ENCODE measurements around the gene PDE6B. TPM values are rescaled to one million over a fixed set of nuclear protein-coding genes. Genes with fewer than 3 reads are reported as not detected.

The PDE6B gene
- total RNA-seq, 2 experiments from 2014 or later = 11.4 to 12.4 TPM

DNA sequence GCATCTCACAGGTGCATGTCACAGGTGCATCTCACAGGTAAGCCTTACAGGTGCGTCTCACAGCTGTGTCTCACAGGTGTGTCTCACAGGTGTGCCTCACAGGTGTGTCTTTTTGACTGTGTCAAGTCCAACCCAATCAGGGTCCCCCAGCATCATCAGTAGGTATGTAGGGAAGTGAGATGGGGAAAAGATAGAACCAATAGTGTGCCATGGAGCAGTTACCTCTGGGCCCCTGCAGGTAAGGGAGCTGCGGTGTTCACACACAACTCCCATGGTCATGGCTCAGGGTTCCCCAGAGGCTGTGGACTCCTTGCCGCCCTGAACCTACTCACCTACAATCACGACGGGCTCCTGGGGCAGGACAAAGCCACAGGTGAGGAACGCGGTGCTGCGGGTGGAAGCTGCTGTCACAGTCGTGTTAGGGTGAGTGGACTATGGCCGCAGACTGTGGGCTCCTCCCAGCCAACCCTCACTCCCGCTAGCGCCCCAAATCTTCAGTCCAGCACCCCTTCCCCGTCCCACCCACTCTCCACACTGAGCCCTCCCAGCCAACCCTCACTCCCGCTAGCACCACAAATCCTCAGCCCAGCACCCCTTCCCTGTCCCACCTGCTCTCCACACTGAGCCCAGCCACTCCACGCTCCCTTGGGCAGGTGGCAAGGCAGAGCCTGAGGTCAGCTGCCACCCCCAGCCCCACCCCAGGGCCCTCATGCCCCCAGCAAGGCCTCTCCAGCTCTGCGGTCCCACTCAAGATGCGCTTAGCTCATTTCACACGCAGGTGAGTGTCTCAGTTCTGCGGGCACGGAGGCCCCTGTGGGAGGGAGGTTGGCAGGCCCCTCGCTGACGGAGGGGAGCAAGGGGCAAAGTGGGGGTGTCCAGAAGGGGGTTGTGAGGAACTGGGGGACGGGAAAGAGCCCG, 2.1 kb upstream of the PDE6B start:
- DNase-seq (peak in 1 of 14 experiments; percentile 15), ATAC-seq (ENCODE audit: poor library complexity) (no peak)
- no peaks in the 10 kb centered on the region for H3K36me3 Mint-ChIP-seq (ENCODE audit: low read depth)
- Histone ChIP-seq H3K36me3 (ENCODE audit: insufficient read depth, low read length) (no peaks in the 10 kb centered on the region), H3K4me3 (ENCODE audit: low read length) (no peak overlapping the region), H3K27ac (ENCODE audit: low read depth in 1 of 2, low read length in 2 of 2) (no peak overlapping the region), H3K4me1 (ENCODE audit: insufficient read depth, low read length) (no peaks in the 10 kb centered on the region), H3K9me3 (ENCODE audit: control insufficient read depth in 1 of 2, insufficient read depth in 1 of 2, low read length in 2 of 2) (peaks cover 0 to 26% of the 10 kb centered on the region in 2 experiments), H3K27me3 (ENCODE audit: control insufficient read depth in 1 of 2, insufficient read depth in 2 of 2, low read length in 2 of 2) (no peaks in the 10 kb centered on the region)
- no peaks in the 10 kb centered on the region for H3K9me3 Mint-ChIP-seq
- H3K27ac Mint-ChIP-seq = no peak overlapping the region
- no peak overlapping the region for H3K4me3 Mint-ChIP-seq
- TF ChIP-seq CTCF (IDR thresholded peaks at IDR 0.05) = no peak
- POLR2A ChIA-PET = no interaction called here
- CTCF ChIA-PET = interaction anchor here (0.6 kb wide), 1 partner anchor 19 kb away, joined by 3 read pairs; no protein-coding TSS in a partner anchor
- intact Hi-C loops (cut with DNase I, micrococcal nuclease) = no loop called here
- no peaks in the 10 kb centered on the region for H3K4me1 Mint-ChIP-seq (ENCODE audit: low read depth)
- peaks cover 20% of the 10 kb centered on the region for H3K27me3 Mint-ChIP-seq

- no peak for TF ChIP-seq CTCF (IDR thresholded peaks at IDR 0.05)
- intact Hi-C loops (cut with DNase I, micrococcal nuclease) = no loop called here
These were observed 1.3 kb upstream of the PDE6B start for GRCh38 chr4:623914-624566.

DNA sequence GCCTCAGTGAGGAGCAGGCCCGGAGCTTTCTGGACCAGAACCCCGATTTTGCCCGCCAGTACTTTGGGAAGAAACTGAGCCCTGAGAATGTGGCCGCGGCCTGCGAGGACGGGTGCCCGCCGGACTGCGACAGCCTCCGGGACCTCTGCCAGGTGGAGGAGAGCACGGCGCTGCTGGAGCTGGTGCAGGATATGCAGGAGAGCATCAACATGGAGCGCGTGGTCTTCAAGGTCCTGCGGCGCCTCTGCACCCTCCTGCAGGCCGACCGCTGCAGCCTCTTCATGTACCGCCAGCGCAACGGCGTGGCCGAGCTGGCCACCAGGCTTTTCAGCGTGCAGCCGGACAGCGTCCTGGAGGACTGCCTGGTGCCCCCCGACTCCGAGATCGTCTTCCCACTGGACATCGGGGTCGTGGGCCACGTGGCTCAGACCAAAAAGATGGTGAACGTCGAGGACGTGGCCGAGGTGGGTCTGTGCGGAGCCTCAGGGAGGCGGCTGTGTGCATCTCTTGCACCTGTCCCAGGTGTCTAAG, 323 bp downstream of the PDE6B start:
- no peak for TF ChIP-seq CTCF (IDR thresholded peaks at IDR 0.05)
- no peak overlapping the region for H3K4me3 Mint-ChIP-seq
- ChIA-PET POLR2A (no interaction called here), CTCF (no interaction called here)
- no peaks in the 10 kb centered on the region for H3K36me3 ChIP-seq (ENCODE audit: insufficient read depth, low read length)
- H3K27me3 Mint-ChIP-seq = peaks cover 11% of the 10 kb centered on the region
- H3K9me3 Mint-ChIP-seq = no peaks in the 10 kb centered on the region
- intact Hi-C loops (cut with DNase I, micrococcal nuclease) = no loop called here
- no peaks in the 10 kb centered on the region for H3K27me3 ChIP-seq (ENCODE audit: control insufficient read depth in 1 of 2, insufficient read depth in 2 of 2, low read length in 2 of 2)
- H3K27ac ChIP-seq (ENCODE audit: low read depth in 1 of 2, low read length in 2 of 2) = no peak overlapping the region
- DNase-seq (no peak), ATAC-seq (ENCODE audit: poor library complexity) (no peak)
- H3K27ac Mint-ChIP-seq = no peak overlapping the region
- no peak overlapping the region for H3K4me3 ChIP-seq (ENCODE audit: low read length)
- no peaks in the 10 kb centered on the region for H3K4me1 Mint-ChIP-seq (ENCODE audit: low read depth)
- H3K36me3 Mint-ChIP-seq (ENCODE audit: low read depth) = no peaks in the 10 kb centered on the region
- peaks cover 0 to 43% of the 10 kb centered on the region in 2 experiments for H3K9me3 ChIP-seq (ENCODE audit: control insufficient read depth in 1 of 2, insufficient read depth in 1 of 2, low read length in 2 of 2)
- H3K4me1 ChIP-seq (ENCODE audit: insufficient read depth, low read length) = no peaks in the 10 kb centered on the region

More at GRCh38 chr4:623914-624566, 1.3 kb upstream of the PDE6B start:
- POLR2A ChIA-PET = no interaction called here
- Histone ChIP-seq H3K4me3 (ENCODE audit: low read length) (no peak overlapping the region), H3K27me3 (ENCODE audit: control insufficient read depth in 1 of 2, insufficient read depth in 2 of 2, low read length in 2 of 2) (no peaks in the 10 kb centered on the region), H3K4me1 (ENCODE audit: insufficient read depth, low read length) (no peaks in the 10 kb centered on the region), H3K36me3 (ENCODE audit: insufficient read depth, low read length) (no peaks in the 10 kb centered on the region), H3K27ac (ENCODE audit: low read depth in 1 of 2, low read length in 2 of 2) (no peak overlapping the region), H3K9me3 (ENCODE audit: control insufficient read depth in 1 of 2, insufficient read depth in 1 of 2, low read length in 2 of 2) (peaks cover 0 to 30% of the 10 kb centered on the region in 2 experiments)
- Mint-ChIP-seq H3K4me1 (ENCODE audit: low read depth) (no peaks in the 10 kb centered on the region), H3K36me3 (ENCODE audit: low read depth) (no peaks in the 10 kb centered on the region), H3K27me3 (peaks cover 20% of the 10 kb centered on the region), H3K27ac (no peak overlapping the region), H3K4me3 (no peak overlapping the region), H3K9me3 (no peaks in the 10 kb centered on the region)
- ATAC-seq (ENCODE audit: poor library complexity) (no peak), DNase-seq (no peak)
- CTCF ChIA-PET = interaction anchor here (0.6 kb wide), 1 partner anchor 19 kb away, joined by 3 read pairs; no protein-coding TSS in a partner anchor

Measured in CD4-positive, alpha-beta T cell (primary cell).